ENCODE results near the gene GABRB3.

DNA sequence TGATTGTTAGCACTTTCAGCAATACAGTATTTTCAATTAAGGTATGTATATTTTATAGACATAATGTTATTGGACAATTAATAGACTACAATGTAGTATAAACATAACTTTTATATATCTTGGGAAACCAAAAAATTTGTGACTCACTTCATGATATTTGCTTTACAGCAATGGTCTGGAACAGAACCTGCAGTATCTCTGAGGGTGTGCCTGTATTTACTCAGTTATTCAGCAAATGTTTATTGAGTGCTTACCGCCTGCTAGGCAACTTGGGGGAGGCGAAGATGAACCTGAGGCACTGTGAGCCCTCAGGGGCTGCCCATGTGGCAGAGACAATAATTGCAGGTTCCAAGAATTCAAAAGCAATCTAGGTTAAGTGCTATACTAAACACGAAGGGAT is 144.8 kb downstream of the GABRB3 start:
- TF ChIP-seq CTCF (conservative IDR thresholded peaks at IDR 0.05 in 1 of 2, IDR thresholded peaks at IDR 0.05 in 1 of 2; ENCODE audit: extremely low read depth in 1 of 2, insufficient read depth in 1 of 2, low read depth in 1 of 2, low read length in 2 of 2): no peak
- TF ChIP-seq EZH2 (IDR thresholded peaks at IDR 0.05; ENCODE audit: borderline replicate concordance, low read length): no peak
